Spinal cord (tissue), 10 donors: ENCODE results near the gene COL26A1. TPM values are rescaled to one million over a fixed set of nuclear protein-coding genes. Genes with fewer than 3 reads are reported as not detected.

Source experiments
- DNase-seq, 6 donors: peaks; one replicate each; pipeline versions ENCODE4 v3.0.0 to v3.0.0-alpha.2; 2013 to 2015; ENCODE audit warnings: low spot score in 6 of 6, low read depth in 4 of 6
- H3K27ac ChIP-seq: one replicate; pipeline ENCODE4 v1.5.1; 2013; ENCODE audit warnings: low read depth, low read length, control low read depth
- H3K27me3 ChIP-seq: one replicate; pipeline ENCODE4 v1.6.1; 2013; ENCODE audit warnings: low read length; ENCODE audit not compliant: control insufficient read depth, insufficient read depth
- H3K36me3 ChIP-seq: one replicate; pipeline ENCODE4 v1.6.1; 2013; ENCODE audit warnings: low read length; ENCODE audit not compliant: control insufficient read depth, insufficient read depth
- H3K4me1 ChIP-seq: one replicate; pipeline ENCODE4 v1.6.1; 2013; ENCODE audit warnings: low read length; ENCODE audit not compliant: control insufficient read depth, insufficient read depth
- H3K4me3 ChIP-seq: one replicate; pipeline ENCODE4 v1.5.1; 2013; ENCODE audit warnings: low read depth, low read length, control low read depth
- H3K9me3 ChIP-seq: one replicate; pipeline ENCODE4 v1.6.1; 2013; ENCODE audit warnings: low read length; ENCODE audit not compliant: control insufficient read depth, insufficient read depth
- WGBS: methylation state at CpG from one replicate; pipeline ENCODE4 v1.1.5; 2013; ENCODE audit warnings: missing lambda C conversion rate; ENCODE audit not compliant: insufficient coverage; 5-methylcytosine and 5-hydroxymethylcytosine counted together
- long read RNA-seq, 4 donors: transcript quantifications; one replicate each; lab custom pipeline, GENCODE V29; 2026
- polyA plus RNA-seq, 2 donors: library from polyadenylated mRNA; unstranded; fragments of 120-200 nt; gene quantifications; one replicate each; pipeline ENCODE4 v1.2.1, GENCODE V29; 2013; ENCODE audit not compliant: insufficient read length in 2 of 2
- total RNA-seq, 2 donors: library from RNA; depleted of rRNA in 1 of 2; stranded (reverse); fragments of 120-200 nt in 1 of 2; fragments of >200 nt in 1 of 2; gene quantifications; one replicate each; pipeline versions ENCODE4 v1.2.3 to v1.2.4, GENCODE V29; 2013 to 2014
- donor health status: healthy.

COL26A1 gene
- 10 to 100 TPM; 15.4 to 17.4 TPM for total RNA-seq
- 10 to 100 TPM; 39.7 to 49.3 TPM for polyA plus RNA-seq
- long read RNA-seq, donor 1, transcript COL26A1-201 (13 exons, 3,033 nt) = minor isoform, 5 of 54 reads
- long read RNA-seq, donor 1, transcript COL26A1-203 (13 exons, 2,970 nt) = major isoform, 6 of 54 reads
- long read RNA-seq, donor 1, partial matches to known transcripts = 43 of 54 reads
- long read RNA-seq, donor 1, other reads (novel, unspliced or antisense) = 0 of 54 reads
- long read RNA-seq, donor 2, partial matches to known transcripts = 5 of 7 reads
- long read RNA-seq, donor 2, other reads (novel, unspliced or antisense) = 0 of 7 reads
- long read RNA-seq, donor 3, partial matches to known transcripts = 0 of 5 reads
- long read RNA-seq, donor 3, other reads (novel, unspliced or antisense) = 0 of 5 reads
- long read RNA-seq, donor 4, partial matches to known transcripts = 0 of 1 reads
- long read RNA-seq, donor 4, other reads (novel, unspliced or antisense) = 0 of 1 reads

DNA sequence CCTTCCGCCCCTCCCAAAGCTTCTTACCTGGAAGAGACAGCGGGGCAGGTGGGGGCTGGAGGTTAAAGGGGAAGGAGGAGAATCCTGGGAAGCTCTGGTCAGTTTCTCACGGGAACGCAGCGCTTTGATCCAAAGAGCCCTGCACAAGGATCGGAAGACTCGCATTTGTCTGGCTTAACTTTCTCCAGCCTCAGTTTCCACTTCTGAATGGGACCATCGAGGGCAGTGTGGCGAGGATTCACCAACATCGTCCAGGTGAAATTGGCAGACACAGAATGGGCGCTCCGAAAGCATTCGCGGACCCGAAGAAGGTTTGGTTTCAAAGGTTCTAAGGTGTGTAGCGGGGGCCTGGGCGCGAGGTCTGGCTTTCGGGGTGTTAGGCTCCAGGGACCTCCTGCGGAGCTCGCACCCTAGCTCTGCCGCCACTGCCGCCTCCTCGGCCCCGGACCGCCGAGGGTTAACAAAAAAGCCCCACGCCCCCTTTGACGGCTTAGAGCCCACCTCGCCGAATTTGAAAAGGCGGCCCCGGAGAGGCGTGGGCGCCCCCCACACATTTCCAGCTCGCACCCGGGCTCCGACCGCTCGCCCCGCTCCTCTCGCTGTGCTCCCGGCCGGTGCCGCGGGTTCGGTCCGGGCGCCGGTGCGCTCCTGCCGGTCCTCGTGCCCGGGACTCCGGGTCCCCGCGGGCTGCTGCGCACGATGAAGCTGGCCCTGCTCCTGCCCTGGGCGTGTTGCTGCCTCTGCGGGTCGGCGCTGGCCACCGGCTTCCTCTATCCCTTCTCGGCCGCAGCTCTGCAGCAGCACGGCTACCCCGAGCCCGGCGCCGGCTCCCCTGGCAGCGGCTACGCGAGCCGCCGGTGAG is at the start of gene COL26A1:
TSS of gene COL26A1 (plus strand) at position 542 of the 862 bp plus-strand sequence. CDS start at position 700, 158 bp downstream.
- Histone ChIP-seq H3K27me3 (peaks cover 2% of the 10 kb centered on the region), H3K4me3 (peak within 1 kb of the TSS; percentile 53), H3K9me3 (no peaks in the 10 kb centered on the region), H3K4me1 (peaks cover 18% of the 10 kb centered on the region), H3K27ac (no peak within 1 kb of the TSS), H3K36me3 (no peaks in the 10 kb centered on the region)
- 4% methylated on average over 69 of the region's 76 CpGs for WGBS
- DNase-seq = peak in 2 of 6 donors; percentile 63 to 80

- peaks cover 46% of the 10 kb centered on the region for H3K36me3 ChIP-seq
These were observed 47.3 kb upstream of the COL26A1 start for GRCh38 chr7:101315336-101315735.

GRCh38 chr7:101319401-101319800 is 43.3 kb upstream of the COL26A1 start:
- 95% methylated on average over 3 of the region's 5 CpGs for WGBS
- no peak for DNase-seq
- H3K27me3 ChIP-seq = no peaks in the 10 kb centered on the region
- peaks cover 39% of the 10 kb centered on the region for H3K36me3 ChIP-seq
- no peaks in the 10 kb centered on the region for H3K9me3 ChIP-seq
- no peak overlapping the region for H3K4me3 ChIP-seq
- H3K4me1 ChIP-seq = peaks cover 12% of the 10 kb centered on the region
- no peak overlapping the region for H3K27ac ChIP-seq

More at GRCh38 chr7:101315336-101315735, 47.3 kb upstream of the COL26A1 start:
- Histone ChIP-seq H3K4me1 (no peaks in the 10 kb centered on the region), H3K27me3 (no peaks in the 10 kb centered on the region), H3K9me3 (peaks cover 1% of the 10 kb centered on the region), H3K27ac (no peak overlapping the region), H3K4me3 (no peak overlapping the region)
- DNase-seq = peak in 3 of 6 donors; percentile 23 to 79 (median 50)
- WGBS = no CpG with 5 or more reads among the region's 1 CpG

GRCh38 chr7:101321491-101322401 is 40.9 kb upstream of the COL26A1 start, which contains the start of gene IFT22:
IFT22 (minus strand) TSS chr7:101321812; CDS start chr7:101321709, 103 bp downstream.
- H3K4me1 ChIP-seq = peaks cover 12% of the 10 kb centered on the region
- peak within 1 kb of the TSS; percentile 73 for H3K4me3 ChIP-seq

DNA sequence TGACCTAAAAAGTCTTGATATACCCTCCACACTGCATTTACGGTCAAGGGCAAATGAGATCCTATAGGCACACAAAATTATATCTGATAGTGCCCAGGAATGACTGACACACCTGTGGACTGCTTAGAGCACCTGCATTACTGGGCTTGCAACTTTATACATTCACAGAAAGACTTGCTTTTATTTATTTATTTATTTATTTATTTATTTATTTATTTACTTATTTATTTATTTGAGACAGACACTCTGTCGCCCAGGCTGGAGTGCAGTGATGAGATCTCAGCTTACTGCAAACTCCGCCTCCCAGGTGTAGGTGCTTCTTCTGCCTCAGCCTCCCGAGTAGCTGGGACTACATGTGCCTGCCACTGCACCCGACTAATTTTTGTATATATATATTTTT is 34.5 kb upstream of the COL26A1 start:
- Histone ChIP-seq H3K9me3 (no peaks in the 10 kb centered on the region), H3K4me1 (no peaks in the 10 kb centered on the region), H3K4me3 (no peak overlapping the region), H3K36me3 (no peaks in the 10 kb centered on the region), H3K27ac (no peak overlapping the region), H3K27me3 (no peaks in the 10 kb centered on the region)
- no peak for DNase-seq
- WGBS = 100% methylated on average over 2 of the region's 5 CpGs

More at GRCh38 chr7:101321491-101322401, 40.9 kb upstream of the COL26A1 start, which contains the start of gene IFT22:
- peak within 1 kb of the TSS; percentile 89 for H3K27ac ChIP-seq
- H3K27me3 ChIP-seq = no peaks in the 10 kb centered on the region
- DNase-seq = peak; percentile 83 to 99 (median 93)
- peaks cover 24% of the 10 kb centered on the region for H3K36me3 ChIP-seq
- H3K9me3 ChIP-seq = no peaks in the 10 kb centered on the region
- under 1% methylated on average over 59 of the region's 69 CpGs for WGBS

GRCh38 chr7:101330011-101330484 is 32.6 kb upstream of the COL26A1 start:
- Histone ChIP-seq H3K4me1 (no peaks in the 10 kb centered on the region), H3K9me3 (no peaks in the 10 kb centered on the region), H3K27ac (no peak overlapping the region), H3K4me3 (no peak overlapping the region), H3K27me3 (no peaks in the 10 kb centered on the region), H3K36me3 (no peaks in the 10 kb centered on the region)
- no peak for DNase-seq
- WGBS = 53% methylated on average over 5 of the region's 15 CpGs

GRCh38 chr7:101332026-101332425 is 30.6 kb upstream of the COL26A1 start:
- no peak overlapping the region for H3K4me3 ChIP-seq
- no peaks in the 10 kb centered on the region for H3K4me1 ChIP-seq
- no peak overlapping the region for H3K27ac ChIP-seq
- H3K9me3 ChIP-seq = no peaks in the 10 kb centered on the region
- DNase-seq = no peak
- WGBS = 94% methylated on average over 8 of the region's 8 CpGs
- H3K36me3 ChIP-seq = no peaks in the 10 kb centered on the region
- H3K27me3 ChIP-seq = no peaks in the 10 kb centered on the region

DNA sequence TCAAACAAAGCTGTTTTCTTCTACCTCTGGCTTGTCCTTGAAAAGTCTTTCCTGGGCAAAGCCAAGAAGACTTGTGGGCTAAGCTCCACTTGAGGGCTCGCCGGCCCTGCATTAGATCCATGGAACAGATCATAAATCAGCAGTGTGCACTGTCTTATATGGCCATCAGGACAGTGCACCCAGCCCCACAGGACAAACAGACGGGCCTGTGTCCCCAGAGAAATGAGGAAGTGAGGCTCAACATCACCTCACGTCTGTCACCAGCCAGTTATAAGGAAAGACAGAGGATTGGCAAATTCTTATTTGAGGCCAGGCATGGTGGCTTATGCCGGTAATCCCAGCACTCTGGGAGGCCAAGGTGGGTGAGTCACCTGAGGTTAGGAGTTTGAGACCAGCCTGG is 28.8 kb upstream of the COL26A1 start:
- no peaks in the 10 kb centered on the region for H3K36me3 ChIP-seq
- 51% methylated on average over 3 of the region's 5 CpGs for WGBS
- no peaks in the 10 kb centered on the region for H3K27me3 ChIP-seq

More for the DNA sequence above, 28.8 kb upstream of the COL26A1 start:
- H3K4me3 ChIP-seq = no peak overlapping the region
- no peaks in the 10 kb centered on the region for H3K4me1 ChIP-seq
- H3K27ac ChIP-seq = no peak overlapping the region
- no peaks in the 10 kb centered on the region for H3K9me3 ChIP-seq
- no peak for DNase-seq
